ENCODE results near the gene CXCR1.
"Not testable (repeated sequence)": the region's sequence is repeated elsewhere in the genome, so short reads cannot be mapped to it uniquely, and the experiment has no call there.

Gene CXCR1

GRCh38 chr2:218128781-218129457 is 37.8 kb downstream of the CXCR1 start:
- DNase-seq (ENCODE audit: extremely low read depth, low read depth) = no peak
- TF ChIP-seq CTCF (IDR thresholded peaks at IDR 0.05; ENCODE audit: low read depth, low read length) = no peak

- DNase-seq (ENCODE audit: extremely low read depth, low read depth) = no peak
- TF ChIP-seq CTCF (IDR thresholded peaks at IDR 0.05; ENCODE audit: low read depth, low read length) = no peak
Measured at GRCh38 chr2:218127929-218128455, 38.8 kb downstream of the CXCR1 start.

GRCh38 chr2:218125626-218126080 is 41.1 kb downstream of the CXCR1 start, which contains the start of gene CXCR2:
CXCR2 (plus strand) TSS chr2:218126028; CDS start chr2:218134802, 8,774 bp downstream.
- DNase-seq (ENCODE audit: extremely low read depth, low read depth) = no peak
- TF ChIP-seq CTCF (IDR thresholded peaks at IDR 0.05; ENCODE audit: low read depth, low read length) = no peak

- no peak for DNase-seq (ENCODE audit: extremely low read depth, low read depth)
- TF ChIP-seq CTCF (IDR thresholded peaks at IDR 0.05; ENCODE audit: low read depth, low read length) = no peak
Measured at GRCh38 chr2:218125095-218125494, 41.7 kb downstream of the CXCR1 start.

GRCh38 chr2:218123986-218124385 is 42.8 kb downstream of the CXCR1 start:
- no peak for TF ChIP-seq CTCF (IDR thresholded peaks at IDR 0.05; ENCODE audit: low read depth, low read length)
- DNase-seq (ENCODE audit: extremely low read depth, low read depth) = no peak

- DNase-seq (ENCODE audit: extremely low read depth, low read depth) = not testable (repeated sequence)
Measured at GRCh38 chr2:218122286-218122685, 44.5 kb downstream of the CXCR1 start.

GRCh38 chr2:218121789-218122188 is 45.0 kb downstream of the CXCR1 start:
- not testable (repeated sequence) for DNase-seq (ENCODE audit: extremely low read depth, low read depth)

Data from AG09319 (cell line).